ENCODE results near the gene CUL7. TPM values are rescaled to one million over a fixed set of nuclear protein-coding genes. Genes with fewer than 3 reads are reported as not detected.

CUL7 gene
- total and polyA plus RNA-seq, 2 of the 8 experiments (the other 6 are each of a cell fraction or from before 2014, with no cell fraction given), result 10.8 to 15.0 TPM

Other genes starting within 250 kb of the CUL7 start
- 112 and 117 TPM in 2 replicates for gene RPL7L1, start 174.2 kb downstream of the CUL7 start, total RNA-seq (2021; fragmentation: NEBNext Ultra II Directional; extraction: Animal tissue kit (Norgen Biotek cat#: 25700))
- gene RPL7L1, start 174.2 kb downstream of the CUL7 start, polyA plus RNA-seq (2011; rRNA removed), result 29.3 and 31.0 TPM in 2 replicates
- not detected in 2 replicates for gene PTCRA, start 137.8 kb downstream of the CUL7 start, total RNA-seq (2021; fragmentation: NEBNext Ultra II Directional; extraction: Animal tissue kit (Norgen Biotek cat#: 25700))
- gene PTCRA, start 137.8 kb downstream of the CUL7 start, polyA plus RNA-seq (2011; rRNA removed), result not detected in 2 replicates
- gene CNPY3, start 124.4 kb downstream of the CUL7 start, total RNA-seq (2021; fragmentation: NEBNext Ultra II Directional; extraction: Animal tissue kit (Norgen Biotek cat#: 25700)), result 64.5 and 67.9 TPM in 2 replicates
- 49.6 and 64.1 TPM in 2 replicates for gene CNPY3, start 124.4 kb downstream of the CUL7 start, polyA plus RNA-seq (2011; rRNA removed)
- 1.8 TPM in 2 replicates for gene GNMT, start 93.1 kb downstream of the CUL7 start, total RNA-seq (2021; fragmentation: NEBNext Ultra II Directional; extraction: Animal tissue kit (Norgen Biotek cat#: 25700))
- gene GNMT, start 93.1 kb downstream of the CUL7 start, polyA plus RNA-seq (2011; rRNA removed), result 3.4 and 4.3 TPM in 2 replicates
- 11.7 and 12.5 TPM in 2 replicates for gene PEX6, start 74.7 kb downstream of the CUL7 start, total RNA-seq (2021; fragmentation: NEBNext Ultra II Directional; extraction: Animal tissue kit (Norgen Biotek cat#: 25700))
- 6.4 and 11.6 TPM in 2 replicates for gene PEX6, start 74.7 kb downstream of the CUL7 start, polyA plus RNA-seq (2011; rRNA removed)
- gene PPP2R5D, start 69.3 kb downstream of the CUL7 start, total RNA-seq (2021; fragmentation: NEBNext Ultra II Directional; extraction: Animal tissue kit (Norgen Biotek cat#: 25700)), result 52.1 and 52.4 TPM in 2 replicates
- 55.7 and 68.1 TPM in 2 replicates for gene PPP2R5D, start 69.3 kb downstream of the CUL7 start, polyA plus RNA-seq (2011; rRNA removed)
- 94.2 and 102 TPM in 2 replicates for gene MEA1, start 39.9 kb downstream of the CUL7 start, total RNA-seq (2021; fragmentation: NEBNext Ultra II Directional; extraction: Animal tissue kit (Norgen Biotek cat#: 25700))
- gene MEA1, start 39.9 kb downstream of the CUL7 start, polyA plus RNA-seq (2011; rRNA removed), result 96.2 and 96.4 TPM in 2 replicates
- gene KLHDC3, start 39.6 kb downstream of the CUL7 start, total RNA-seq (2021; fragmentation: NEBNext Ultra II Directional; extraction: Animal tissue kit (Norgen Biotek cat#: 25700)), result 181 and 182 TPM in 2 replicates
- gene KLHDC3, start 39.6 kb downstream of the CUL7 start, polyA plus RNA-seq (2011; rRNA removed), result 203 and 240 TPM in 2 replicates
- gene RRP36, start 32.2 kb downstream of the CUL7 start, total RNA-seq (2021; fragmentation: NEBNext Ultra II Directional; extraction: Animal tissue kit (Norgen Biotek cat#: 25700)), result 89.6 and 92.3 TPM in 2 replicates
- gene RRP36, start 32.2 kb downstream of the CUL7 start, polyA plus RNA-seq (2011; rRNA removed), result 20.6 and 33.9 TPM in 2 replicates
- gene MRPL2, start 5.6 kb upstream of the CUL7 start, total RNA-seq (2021; fragmentation: NEBNext Ultra II Directional; extraction: Animal tissue kit (Norgen Biotek cat#: 25700)), result 97.7 and 99.9 TPM in 2 replicates
- 58.7 and 61.0 TPM in 2 replicates for gene MRPL2, start 5.6 kb upstream of the CUL7 start, polyA plus RNA-seq (2011; rRNA removed)
- gene KLC4, start 5.8 kb upstream of the CUL7 start, total RNA-seq (2021; fragmentation: NEBNext Ultra II Directional; extraction: Animal tissue kit (Norgen Biotek cat#: 25700)), result 27.7 and 28.5 TPM in 2 replicates
- 15.7 and 23.8 TPM in 2 replicates for gene KLC4, start 5.8 kb upstream of the CUL7 start, polyA plus RNA-seq (2011; rRNA removed)
- gene PTK7, start 22.5 kb upstream of the CUL7 start, total RNA-seq (2021; fragmentation: NEBNext Ultra II Directional; extraction: Animal tissue kit (Norgen Biotek cat#: 25700)), result 130 and 138 TPM in 2 replicates
- gene PTK7, start 22.5 kb upstream of the CUL7 start, polyA plus RNA-seq (2011; rRNA removed), result 110 and 133 TPM in 2 replicates
- 49.0 and 52.7 TPM in 2 replicates for gene SRF, start 117.4 kb upstream of the CUL7 start, total RNA-seq (2021; fragmentation: NEBNext Ultra II Directional; extraction: Animal tissue kit (Norgen Biotek cat#: 25700))
- 69.5 and 88.6 TPM in 2 replicates for gene SRF, start 117.4 kb upstream of the CUL7 start, polyA plus RNA-seq (2011; rRNA removed)
- gene CUL9, start 128.3 kb upstream of the CUL7 start, total RNA-seq (2021; fragmentation: NEBNext Ultra II Directional; extraction: Animal tissue kit (Norgen Biotek cat#: 25700)), result 9.8 and 10.5 TPM in 2 replicates
- gene CUL9, start 128.3 kb upstream of the CUL7 start, polyA plus RNA-seq (2011; rRNA removed), result 7.7 and 10.2 TPM in 2 replicates
- gene DNPH1, start 175.6 kb upstream of the CUL7 start, total RNA-seq (2021; fragmentation: NEBNext Ultra II Directional; extraction: Animal tissue kit (Norgen Biotek cat#: 25700)), result 33.9 and 37.2 TPM in 2 replicates
- gene DNPH1, start 175.6 kb upstream of the CUL7 start, polyA plus RNA-seq (2011; rRNA removed), result 134 and 168 TPM in 2 replicates
- 1.5 and 1.6 TPM in 2 replicates for gene TTBK1, start 189.6 kb upstream of the CUL7 start, total RNA-seq (2021; fragmentation: NEBNext Ultra II Directional; extraction: Animal tissue kit (Norgen Biotek cat#: 25700))
- gene TTBK1, start 189.6 kb upstream of the CUL7 start, polyA plus RNA-seq (2011; rRNA removed), result 0.53 and 0.63 TPM in 2 replicates
- not detected in 2 replicates for gene SLC22A7, start 244.4 kb upstream of the CUL7 start, total RNA-seq (2021; fragmentation: NEBNext Ultra II Directional; extraction: Animal tissue kit (Norgen Biotek cat#: 25700))
- not detected in 2 replicates for gene SLC22A7, start 244.4 kb upstream of the CUL7 start, polyA plus RNA-seq (2011; rRNA removed)